Breast epithelium (tissue), 4 donors: ENCODE data around the gene GDPD4. TPM values are rescaled to one million over a fixed set of nuclear protein-coding genes. Genes with fewer than 3 reads are reported as not detected.

ENCODE experiments used
- DNase-seq, 2 donors: peaks; one replicate each; pipeline ENCODE4 v3.0.0-alpha.2; 2019; ENCODE audit warnings: low spot score in 2 of 2
- H3K27ac ChIP-seq, 2 donors: fragments of 200-600 bp; sonication (generic) in 1 of 2; one replicate each; pipeline ENCODE4 v1.5.1; 2016 to 2019; ENCODE audit warnings: mild to moderate bottlenecking in 1 of 2
- H3K27me3 ChIP-seq, 2 donors: fragments of 200-600 bp; sonication (generic) in 1 of 2; one replicate each; pipeline versions ENCODE4 v1.5.1 to v1.6.0; 2017 to 2019; ENCODE audit warnings: control low read depth in 1 of 2, mild to moderate bottlenecking in 1 of 2
- H3K36me3 ChIP-seq: fragments of 200-600 bp; one replicate; pipeline ENCODE4 v1.5.1; 2019
- H3K4me1 ChIP-seq, 2 donors: fragments of 200-600 bp; sonication (generic); one replicate each; pipeline ENCODE4 v1.5.1; 2016 to 2019; ENCODE audit warnings: control low read depth in 1 of 2
- H3K4me3 ChIP-seq, 3 donors: fragments of 200-600 bp; sonication (generic); 1 replicate in 2 of 3; 2 replicates in 1 of 3; pipeline ENCODE4 v1.5.1; 2016 to 2019; ENCODE audit warnings: mild to moderate bottlenecking in 3 of 3, moderate library complexity in 2 of 3
- H3K9me3 ChIP-seq, 2 donors: fragments of 200-600 bp; sonication (generic) in 1 of 2; one replicate each; pipeline ENCODE4 v1.5.1; 2016 to 2019; ENCODE audit warnings: control low read depth in 1 of 2
- CTCF ChIP-seq, 3 donors: fragments of 450-650 bp; IDR thresholded peaks; one replicate each; pipeline ENCODE4 v1.5.1; 2016 to 2017; ENCODE audit warnings: antibody characterized with exemption in 3 of 3, mild to moderate bottlenecking in 3 of 3, moderate library complexity in 3 of 3
- POLR2A ChIP-seq: fragments of 450-650 bp; IDR thresholded peaks from one replicate; pipeline ENCODE4 v1.6.1; 2016; ENCODE audit warnings: antibody characterized with exemption, mild to moderate bottlenecking, moderate library complexity
- POLR2AphosphoS5 ChIP-seq, 3 donors: sonication (generic); formaldehyde crosslinking; IDR thresholded peaks; one replicate each; pipeline ENCODE4 v1.6.1; 2017; ENCODE audit warnings: antibody characterized with exemption in 3 of 3
- intact Hi-C: fragments of 100-400 bp; cut with DNase I; formaldehyde crosslinking; loops from one replicate; pipeline ENCODE4 v1.15.1; 2023; ENCODE audit warnings: low total_unique reads
- total RNA-seq, 3 donors: library from RNA; depleted of rRNA; stranded (reverse); fragments of >200 nt; gene quantifications; one replicate each; pipeline ENCODE4 v1.1.0, GENCODE V29; 2016

Gene GDPD4
- total RNA-seq, 3 donors from 2014 or later: not detected

- intact Hi-C loops: no loop called here
- no peak for TF ChIP-seq POLR2AphosphoS5 (IDR thresholded peaks at IDR 0.05)
- no peak for TF ChIP-seq POLR2A
- no peak for TF ChIP-seq CTCF (IDR thresholded peaks at IDR 0.05)
- Histone ChIP-seq H3K36me3 (no peaks in the 10 kb centered on the region), H3K4me1 (no peaks in the 10 kb centered on the region), H3K4me3 (no peak overlapping the region), H3K27ac (no peak overlapping the region), H3K27me3 (no peaks in the 10 kb centered on the region), H3K9me3 (no peaks in the 10 kb centered on the region)
- DNase-seq: no peak
Observed at GRCh38 chr11:77211594-77212251, 89.8 kb downstream of the GDPD4 start.

- no peak for DNase-seq
- TF ChIP-seq CTCF (IDR thresholded peaks at IDR 0.05) (no peak), POLR2A (no peak), POLR2AphosphoS5 (IDR thresholded peaks at IDR 0.05) (no peak)
- H3K27me3 ChIP-seq: no peaks in the 10 kb centered on the region
- H3K27ac ChIP-seq: no peak overlapping the region
- H3K9me3 ChIP-seq: no peaks in the 10 kb centered on the region
- intact Hi-C loops: no loop called here
- H3K4me1 ChIP-seq: no peaks in the 10 kb centered on the region
- H3K36me3 ChIP-seq: no peaks in the 10 kb centered on the region
- H3K4me3 ChIP-seq: no peak overlapping the region
Observed at GRCh38 chr11:77211040-77211451, 90.4 kb downstream of the GDPD4 start.

GRCh38 chr11:77209663-77210062, 91.8 kb downstream of the GDPD4 start:
- Histone ChIP-seq H3K27ac (no peak overlapping the region), H3K36me3 (no peaks in the 10 kb centered on the region), H3K27me3 (no peaks in the 10 kb centered on the region), H3K4me3 (no peak overlapping the region), H3K9me3 (no peaks in the 10 kb centered on the region), H3K4me1 (no peaks in the 10 kb centered on the region)
- intact Hi-C loops: no loop called here
- DNase-seq: no peak
- TF ChIP-seq POLR2AphosphoS5 (IDR thresholded peaks at IDR 0.05) (no peak), CTCF (IDR thresholded peaks at IDR 0.05) (no peak), POLR2A (no peak)

GRCh38 chr11:77208535-77208934, 93.0 kb downstream of the GDPD4 start:
- no peak overlapping the region for H3K27ac ChIP-seq
- no peaks in the 10 kb centered on the region for H3K27me3 ChIP-seq
- no peak overlapping the region for H3K4me3 ChIP-seq
- H3K36me3 ChIP-seq: no peaks in the 10 kb centered on the region
- no peaks in the 10 kb centered on the region for H3K9me3 ChIP-seq
- intact Hi-C loops: no loop called here
- no peak for TF ChIP-seq POLR2A
- no peak for DNase-seq
- H3K4me1 ChIP-seq: no peaks in the 10 kb centered on the region

GRCh38 chr11:77207618-77208313, 93.7 kb downstream of the GDPD4 start:
- Histone ChIP-seq H3K27me3 (no peaks in the 10 kb centered on the region), H3K9me3 (no peaks in the 10 kb centered on the region), H3K4me1 (no peaks in the 10 kb centered on the region), H3K4me3 (no peak overlapping the region), H3K27ac (no peak overlapping the region), H3K36me3 (no peaks in the 10 kb centered on the region)
- intact Hi-C loops: no loop called here
- no peak for DNase-seq
- TF ChIP-seq CTCF (IDR thresholded peaks at IDR 0.05): no peak
- TF ChIP-seq POLR2A: no peak
- TF ChIP-seq POLR2AphosphoS5 (IDR thresholded peaks at IDR 0.05): no peak
